ENCODE data around the gene SLCO2B1.

- TF ChIP-seq MAFK (IDR thresholded peaks at IDR 0.05; ENCODE audit: low read depth, low read length) (no peak), POLR2A (IDR thresholded peaks at IDR 0.05; ENCODE audit: control extremely low read depth in 1 of 2, low read depth in 2 of 2, low read length in 2 of 2) (no peak), SP2 (IDR thresholded peaks at IDR 0.05; ENCODE audit: low read length) (no peak), RAD21 (IDR thresholded peaks at IDR 0.05 in 1 of 2, conservative IDR thresholded peaks at IDR 0.05 in 1 of 2; ENCODE audit: low read depth in 2 of 2, low read length in 2 of 2) (no peak)
- TF ChIP-seq, protein P1, sequence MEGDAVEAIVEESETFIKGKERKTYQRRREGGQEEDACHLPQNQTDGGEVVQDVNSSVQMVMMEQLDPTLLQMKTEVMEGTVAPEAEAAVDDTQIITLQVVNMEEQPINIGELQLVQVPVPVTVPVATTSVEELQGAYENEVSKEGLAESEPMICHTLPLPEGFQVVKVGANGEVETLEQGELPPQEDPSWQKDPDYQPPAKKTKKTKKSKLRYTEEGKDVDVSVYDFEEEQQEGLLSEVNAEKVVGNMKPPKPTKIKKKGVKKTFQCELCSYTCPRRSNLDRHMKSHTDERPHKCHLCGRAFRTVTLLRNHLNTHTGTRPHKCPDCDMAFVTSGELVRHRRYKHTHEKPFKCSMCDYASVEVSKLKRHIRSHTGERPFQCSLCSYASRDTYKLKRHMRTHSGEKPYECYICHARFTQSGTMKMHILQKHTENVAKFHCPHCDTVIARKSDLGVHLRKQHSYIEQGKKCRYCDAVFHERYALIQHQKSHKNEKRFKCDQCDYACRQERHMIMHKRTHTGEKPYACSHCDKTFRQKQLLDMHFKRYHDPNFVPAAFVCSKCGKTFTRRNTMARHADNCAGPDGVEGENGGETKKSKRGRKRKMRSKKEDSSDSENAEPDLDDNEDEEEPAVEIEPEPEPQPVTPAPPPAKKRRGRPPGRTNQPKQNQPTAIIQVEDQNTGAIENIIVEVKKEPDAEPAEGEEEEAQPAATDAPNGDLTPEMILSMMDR (IDR thresholded peaks at IDR 0.05; ENCODE audit: control extremely low read depth in 1 of 3, insufficient read depth in 1 of 3, low read depth in 1 of 3, low read length in 3 of 3): no peak
Measured at GRCh38 chr11:75152651-75153427, 1.9 kb downstream of the SLCO2B1 start.

All from H1 (cell line).